DMS153 treated with DMSO at 0.1 percent for 48 hours (cell line): ENCODE results near the gene SHQ1.
A peak's percentile ranks its signal among the peaks of the same experiment; 100 is the strongest.
"Not testable (repeated sequence)": the region's sequence is repeated elsewhere in the genome, so short reads cannot be mapped to it uniquely, and the experiment has no call there.

Experiments
- DNase-seq: peaks from one replicate; lab custom pipeline; 2025; ENCODE audit not compliant: unreplicated experiment; lab: John Stamatoyannopoulos, UW

Gene SHQ1

DNA sequence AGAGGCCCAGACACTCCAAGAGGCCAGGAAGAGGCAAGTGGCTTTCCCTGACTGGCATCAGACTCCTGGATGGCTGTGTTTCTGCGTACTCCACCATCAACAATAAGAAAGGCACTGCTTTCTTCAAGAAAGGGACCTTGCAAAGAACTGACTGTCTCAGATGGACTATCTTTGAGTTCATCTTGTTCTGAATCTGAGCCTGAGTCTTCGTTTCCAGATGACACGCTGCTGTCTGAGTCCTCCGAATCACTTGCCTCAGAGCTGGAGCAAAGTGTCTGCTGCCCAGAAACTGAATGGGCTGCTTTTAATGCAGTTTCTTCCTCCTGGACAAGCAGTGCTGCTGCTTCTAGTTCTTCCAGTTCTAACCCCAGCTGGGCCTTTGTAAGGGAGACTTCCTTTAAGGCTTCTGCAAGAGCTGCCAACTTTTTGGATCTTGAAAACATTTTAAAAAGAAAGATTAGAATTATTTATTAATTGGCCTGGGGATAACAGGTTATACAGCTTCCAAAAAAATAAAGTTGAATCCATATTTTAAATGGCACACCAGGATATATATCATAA is 97.8 kb downstream of the SHQ1 start:
- DNase-seq, result no peak

DNA sequence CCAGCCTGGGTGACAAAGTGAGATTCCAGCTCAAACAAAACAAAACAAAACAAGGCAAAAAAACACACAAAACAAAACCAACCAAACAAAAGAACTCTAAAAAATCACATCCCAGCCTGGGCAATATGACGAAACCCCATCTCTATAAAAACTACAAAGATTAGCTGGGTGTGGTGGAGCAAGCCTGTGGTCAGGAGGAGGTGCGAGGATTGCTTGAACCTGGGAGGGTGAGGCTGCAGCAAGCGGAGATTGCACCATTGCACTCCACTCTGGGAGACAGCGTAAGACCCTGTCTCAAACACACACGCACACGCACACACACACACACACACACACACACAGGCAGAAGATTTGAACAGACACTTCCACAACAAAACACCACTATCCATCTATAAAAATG is 99.6 kb downstream of the SHQ1 start:
- DNase-seq, result no peak

DNA sequence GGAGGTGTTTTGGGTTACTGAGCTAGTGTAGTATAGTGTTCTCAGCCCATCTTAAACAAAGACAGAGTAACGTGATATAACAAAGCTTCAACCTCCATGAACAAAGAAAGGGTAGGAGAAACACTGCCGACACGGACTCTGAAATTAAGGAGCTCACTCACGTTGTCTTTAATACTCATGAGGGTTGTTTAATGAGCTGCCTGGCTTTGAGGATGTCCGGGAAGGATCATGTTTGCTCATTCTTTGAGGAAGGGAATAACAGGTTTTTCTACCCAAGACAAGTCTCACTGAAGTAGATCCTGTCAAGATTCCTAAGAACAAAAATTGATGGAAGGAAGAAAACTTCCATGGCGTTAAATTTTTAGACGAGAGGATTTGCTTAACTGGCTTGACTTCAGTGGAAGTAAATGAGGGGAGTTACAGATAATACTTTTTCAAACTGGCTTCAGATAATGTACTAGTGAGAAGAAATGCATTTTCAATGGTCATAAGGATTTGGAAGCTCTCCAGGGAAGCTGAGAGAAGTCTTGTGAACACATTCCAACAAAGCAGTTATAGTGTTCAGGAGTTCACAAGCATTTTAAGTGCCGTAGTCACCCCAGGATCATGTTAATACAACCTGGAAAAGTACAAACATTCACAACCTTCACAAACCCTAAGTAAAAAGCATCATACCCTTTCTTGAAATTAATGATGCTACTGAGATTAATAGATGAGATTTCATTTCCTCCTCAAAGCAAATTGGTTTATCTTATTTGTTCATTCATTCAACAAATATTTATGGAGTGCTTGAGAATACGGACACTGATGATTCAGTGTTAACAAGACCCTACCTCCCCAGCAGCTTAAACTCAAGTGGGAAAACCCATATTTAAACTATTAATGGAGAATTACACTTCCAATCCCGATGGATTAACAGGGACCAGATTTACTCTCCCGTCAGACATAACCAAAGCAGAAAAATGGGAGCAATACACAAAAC is 101.5 kb downstream of the SHQ1 start:
- DNase-seq, result no peak

DNA sequence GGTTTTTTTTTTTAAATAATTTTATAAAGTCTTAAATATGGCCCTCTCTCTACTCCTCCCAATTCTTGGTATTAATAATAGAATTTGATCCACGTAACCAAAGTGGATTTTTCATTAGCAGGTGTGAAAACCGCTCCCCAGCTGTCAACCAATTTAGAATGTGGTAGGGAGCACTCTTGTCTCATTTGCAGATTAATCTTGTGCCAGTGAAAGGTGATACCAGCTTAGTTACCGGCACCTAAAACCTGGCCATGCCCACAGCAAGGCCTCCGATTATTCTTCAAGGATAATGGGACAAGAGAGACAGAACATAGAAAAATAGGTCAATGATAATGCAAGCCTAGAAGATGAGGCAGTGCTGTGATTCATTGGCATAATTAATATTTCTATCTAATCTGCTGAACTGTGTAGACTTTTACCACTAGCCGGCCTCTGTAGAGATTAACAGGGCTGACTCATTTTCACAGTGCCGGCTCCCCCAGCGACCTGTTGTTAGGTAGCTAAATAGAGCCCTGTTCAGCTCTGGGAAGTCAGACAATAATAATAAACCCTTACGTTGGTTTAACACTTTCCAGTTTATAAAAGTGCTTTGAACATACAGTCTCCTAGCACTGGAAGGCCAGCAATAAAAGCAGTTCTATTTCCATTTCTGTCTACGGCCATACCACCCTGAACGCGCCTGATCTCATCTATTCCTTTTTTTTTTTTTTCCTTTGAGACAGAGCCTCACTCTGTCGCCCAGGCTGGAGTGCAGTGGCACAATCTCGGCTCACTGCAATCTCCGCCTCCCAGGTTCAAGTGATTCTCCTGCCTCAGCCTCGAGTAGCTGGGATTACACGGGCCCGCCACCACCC is 102.9 kb downstream of the SHQ1 start:
- DNase-seq, result no peak

DNA sequence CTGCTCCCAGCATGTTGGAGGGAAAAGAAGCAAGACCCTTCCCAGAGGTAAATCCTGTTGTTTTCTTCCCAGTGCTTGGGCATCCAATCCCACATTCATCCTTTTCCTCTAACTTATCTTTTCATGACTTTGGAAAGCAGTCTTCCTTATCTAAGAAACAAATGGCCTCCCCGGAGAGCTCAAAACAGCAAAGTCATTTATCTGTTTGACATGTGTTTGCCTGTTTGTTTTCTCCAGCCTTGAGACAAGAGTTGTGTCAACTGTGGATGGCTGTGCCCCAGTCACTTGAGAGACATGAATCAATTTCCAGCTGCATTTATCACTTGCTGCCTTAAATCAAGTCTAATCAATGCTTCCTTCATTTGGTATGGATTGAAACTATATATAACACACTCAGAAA is 103.9 kb downstream of the SHQ1 start:
- no peak for DNase-seq

DNA sequence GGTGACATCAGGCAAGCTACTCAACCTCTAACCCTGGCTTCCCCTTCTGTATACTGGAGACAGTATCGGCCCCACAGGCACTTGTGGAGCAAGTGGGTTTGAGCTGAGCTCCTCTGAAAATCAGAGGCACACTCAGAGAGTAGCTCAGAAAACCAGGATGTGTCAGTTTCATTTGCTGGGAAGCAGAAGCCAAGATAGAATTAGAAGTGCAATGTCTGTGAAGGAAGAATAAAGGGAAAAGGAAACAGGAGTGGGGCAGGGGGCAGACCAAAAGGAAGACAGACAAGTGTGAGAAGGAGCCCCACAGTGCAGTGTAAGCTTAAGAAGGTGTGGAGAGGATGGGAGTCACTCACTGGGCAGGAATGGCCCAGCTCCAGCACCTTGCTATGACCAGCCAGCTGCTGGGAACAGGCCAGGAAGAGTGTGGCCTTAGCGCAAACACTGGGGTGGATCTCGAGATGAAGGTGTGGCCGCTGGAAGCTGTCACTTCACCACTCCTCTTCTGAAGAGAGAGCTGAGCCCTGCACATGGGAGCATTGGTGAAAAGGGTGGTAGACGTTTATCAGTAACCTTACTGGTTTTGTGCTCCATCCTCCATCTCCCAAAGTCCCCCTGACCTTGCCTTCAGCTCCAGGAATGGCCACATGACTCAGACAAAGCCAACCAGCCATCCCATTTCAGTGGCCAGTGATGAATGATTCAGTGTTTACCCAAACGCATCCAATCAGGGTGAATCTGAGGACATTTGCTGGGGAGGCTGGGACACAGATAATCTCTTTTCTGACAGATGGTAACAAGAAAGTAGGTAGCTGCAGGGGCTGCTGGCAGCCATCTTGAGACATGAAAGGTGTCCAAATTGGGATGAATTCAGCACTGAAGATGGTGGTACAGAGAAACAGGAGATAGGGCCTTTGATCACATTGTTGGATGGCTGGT is 108.4 kb downstream of the SHQ1 start:
- DNase-seq, result no peak

DNA sequence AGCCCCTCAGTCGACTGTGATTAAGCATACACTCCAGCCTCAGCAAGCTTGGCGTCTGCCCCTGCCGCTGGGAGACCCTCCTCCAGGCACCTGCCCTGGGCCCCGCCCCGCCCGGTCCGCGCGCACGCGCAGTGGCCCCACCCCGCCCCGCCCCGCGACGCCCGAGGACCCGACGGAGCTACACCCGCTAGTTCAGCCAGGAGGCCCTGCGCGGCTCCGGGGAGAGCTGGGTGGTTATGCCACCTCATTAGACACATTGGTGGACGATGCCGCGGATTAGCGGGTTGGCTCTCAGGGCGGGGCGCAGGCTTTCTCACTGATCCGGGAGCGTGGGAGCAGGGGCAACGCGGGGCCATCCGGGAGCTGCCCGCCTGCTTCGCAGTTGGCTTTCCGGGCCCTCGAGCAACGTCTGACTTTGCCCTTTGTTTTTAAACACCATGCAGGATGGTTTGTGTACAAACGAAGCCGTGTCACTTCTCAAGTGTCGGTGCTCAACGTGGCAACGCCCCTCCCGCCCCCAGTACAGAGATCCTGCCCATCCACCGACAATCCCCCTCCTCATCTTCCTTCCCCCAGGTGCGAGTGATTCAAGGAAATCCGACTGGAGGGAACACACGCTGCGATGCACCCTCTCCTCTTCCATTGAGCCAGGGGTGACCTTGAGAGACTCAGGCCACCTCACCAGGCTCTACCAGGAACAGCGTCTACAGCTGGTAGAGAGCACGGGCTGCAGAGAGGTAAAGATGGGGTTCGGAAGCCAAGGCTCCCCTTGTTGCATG is 109.3 kb downstream of the SHQ1 start:
- DNase-seq, result peak; percentile 25

DNA sequence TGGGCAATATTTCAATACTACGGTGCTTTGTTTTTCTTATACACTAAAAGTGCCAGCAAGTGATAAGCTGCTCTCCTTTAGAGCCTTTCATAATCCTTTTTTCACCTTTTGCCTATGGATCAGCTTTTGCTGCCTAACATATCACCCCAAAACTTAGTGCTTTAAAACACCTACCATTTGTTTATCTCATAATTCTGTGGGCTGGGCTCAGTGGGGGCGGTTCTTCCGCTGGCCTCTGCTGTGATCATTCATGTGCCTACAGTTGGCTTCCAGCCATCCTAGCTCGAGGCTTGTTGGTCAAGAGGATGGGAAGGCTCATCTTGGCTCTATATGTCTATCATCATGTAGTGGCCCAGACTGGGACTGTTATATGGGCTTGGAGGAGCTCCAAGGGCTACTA is 113.2 kb downstream of the SHQ1 start:
- DNase-seq, result not testable (repeated sequence)

DNA sequence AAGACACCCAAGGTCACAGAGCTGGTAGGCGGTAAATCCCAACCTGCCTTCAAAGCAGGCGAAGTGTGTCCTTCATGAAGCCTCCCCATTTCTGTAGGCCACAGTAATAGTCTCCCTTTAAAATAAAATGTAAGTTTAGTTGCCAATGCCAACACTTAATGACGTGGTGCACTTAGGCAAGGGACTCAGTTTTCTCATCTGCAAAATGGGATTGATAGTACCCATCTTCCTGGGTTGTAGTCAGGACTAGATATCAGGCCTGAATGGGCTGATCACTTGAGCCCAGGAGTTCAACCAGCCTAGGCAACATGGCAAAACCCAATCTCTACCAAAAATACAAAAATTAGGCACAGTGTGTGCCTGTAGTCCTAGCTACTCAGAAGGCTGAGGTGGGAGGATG is 114.6 kb downstream of the SHQ1 start:
- DNase-seq, result no peak

DNA sequence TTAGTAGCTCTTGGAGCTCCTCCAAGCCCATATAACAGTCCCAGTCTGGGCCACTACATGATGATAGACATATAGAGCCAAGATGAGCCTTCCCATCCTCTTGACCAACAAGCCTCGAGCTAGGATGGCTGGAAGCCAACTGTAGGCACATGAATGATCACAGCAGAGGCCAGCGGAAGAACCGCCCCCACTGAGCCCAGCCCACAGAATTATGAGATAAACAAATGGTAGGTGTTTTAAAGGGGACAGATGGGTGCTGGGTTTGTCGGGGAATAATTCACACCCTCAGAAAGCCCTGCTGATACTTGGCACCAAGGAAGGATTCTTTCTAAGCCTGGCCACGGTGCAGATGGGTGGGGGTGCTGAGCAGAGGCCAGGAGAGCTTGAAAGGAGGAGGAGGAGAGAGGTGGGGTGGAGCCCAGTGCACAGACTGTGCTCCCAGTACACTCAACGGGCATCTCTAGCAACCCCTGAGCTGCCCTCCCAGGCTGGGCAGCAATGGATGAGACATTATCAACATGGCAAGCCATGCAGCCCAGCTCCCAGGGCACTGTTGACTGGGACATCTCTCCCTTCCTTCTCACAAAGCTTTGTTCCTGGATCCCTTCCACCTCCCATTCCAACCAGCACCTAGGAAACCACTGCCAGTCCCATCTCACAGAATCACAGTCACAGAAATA is 115.4 kb downstream of the SHQ1 start:
- not testable (repeated sequence) for DNase-seq

DNA sequence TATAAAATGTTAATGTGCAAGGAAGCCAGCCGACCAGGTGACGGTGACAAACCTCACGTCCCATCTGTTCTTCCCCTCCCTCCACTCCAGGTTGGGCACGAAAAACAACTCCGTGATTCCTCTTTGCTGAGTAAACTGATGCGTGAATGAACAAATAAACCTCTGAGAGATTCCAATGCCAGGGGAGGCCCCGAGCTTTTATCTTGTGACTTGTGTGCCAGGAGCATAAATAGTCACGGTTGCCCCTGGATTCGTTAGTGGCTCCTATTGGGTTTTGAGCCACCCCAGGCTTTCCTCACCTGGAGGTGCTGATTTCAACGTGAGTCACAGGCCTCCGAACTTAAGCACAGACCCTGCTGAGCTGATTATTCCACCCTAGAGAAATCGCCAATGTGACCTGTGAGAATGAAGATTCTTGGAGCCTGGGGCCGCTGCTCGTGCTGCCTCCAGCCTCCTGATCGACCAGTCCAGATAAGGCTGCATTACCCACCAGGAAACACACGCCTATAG is 119.2 kb downstream of the SHQ1 start:
- DNase-seq, result no peak

DNA sequence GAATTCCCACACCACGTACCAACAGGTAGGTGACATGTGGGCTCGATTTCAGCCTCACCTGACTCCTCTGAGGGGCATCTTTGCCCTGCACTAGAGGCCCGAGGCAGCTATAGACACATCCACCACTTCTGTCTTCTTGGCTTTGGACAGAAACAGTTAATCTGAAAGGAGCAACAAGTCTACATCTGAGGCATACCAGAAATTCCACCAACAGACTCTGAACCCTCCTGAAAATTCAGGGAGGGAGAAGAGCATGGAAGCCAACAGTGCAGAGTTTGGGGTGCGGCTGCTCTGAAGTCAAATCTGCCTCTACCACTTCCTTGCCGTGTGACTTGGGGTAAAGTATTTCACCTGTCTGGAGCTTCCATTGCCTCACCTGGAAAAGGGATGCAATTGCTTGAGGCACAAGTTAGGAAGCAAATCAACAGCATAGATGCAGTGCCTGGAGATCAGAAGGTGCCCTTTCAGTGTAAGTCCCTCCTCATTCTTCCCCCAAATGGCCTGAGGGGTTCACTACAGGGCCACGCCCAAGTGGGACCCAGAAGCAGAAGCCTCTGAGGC is 119.8 kb downstream of the SHQ1 start:
- DNase-seq, result no peak

DNA sequence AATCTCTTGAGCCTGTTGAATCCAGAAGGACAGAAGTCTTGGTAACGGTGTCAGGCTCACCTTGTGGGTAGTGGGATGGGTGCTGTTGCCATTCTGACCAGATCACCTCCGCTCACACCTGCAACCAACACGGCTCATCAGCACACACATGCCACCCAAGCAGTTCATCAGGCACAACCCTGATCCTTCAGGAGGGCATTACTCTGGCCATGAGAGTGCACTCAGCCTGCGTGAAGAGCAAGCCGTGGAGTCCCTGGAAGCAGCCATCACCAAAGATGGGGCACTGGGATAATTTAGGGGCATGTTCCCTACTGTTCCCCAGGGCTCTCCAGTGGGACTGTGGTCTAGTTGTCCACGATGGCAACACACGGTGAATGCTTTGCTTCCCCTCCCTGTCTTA is 120.5 kb downstream of the SHQ1 start:
- DNase-seq, result no peak

DNA sequence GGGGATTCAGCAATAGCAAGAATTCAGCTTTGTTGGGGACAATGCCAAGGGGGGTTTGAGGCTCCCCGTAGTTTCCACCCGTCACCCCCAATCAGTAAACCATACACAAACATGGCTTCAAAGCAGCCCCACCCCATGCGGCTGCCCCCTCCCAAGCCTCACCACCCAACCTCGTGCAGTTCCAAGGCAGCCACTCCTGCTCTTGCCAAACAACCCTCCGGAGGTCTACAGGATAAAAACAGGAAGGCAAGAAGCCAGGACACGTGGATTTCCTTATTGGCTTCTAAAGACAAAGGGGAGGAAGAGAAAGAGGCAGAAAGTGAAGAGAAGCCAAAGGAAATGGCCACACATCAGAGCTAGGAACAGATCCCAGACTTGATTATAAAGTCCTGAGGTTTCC is 121.1 kb downstream of the SHQ1 start:
- no peak for DNase-seq

DNA sequence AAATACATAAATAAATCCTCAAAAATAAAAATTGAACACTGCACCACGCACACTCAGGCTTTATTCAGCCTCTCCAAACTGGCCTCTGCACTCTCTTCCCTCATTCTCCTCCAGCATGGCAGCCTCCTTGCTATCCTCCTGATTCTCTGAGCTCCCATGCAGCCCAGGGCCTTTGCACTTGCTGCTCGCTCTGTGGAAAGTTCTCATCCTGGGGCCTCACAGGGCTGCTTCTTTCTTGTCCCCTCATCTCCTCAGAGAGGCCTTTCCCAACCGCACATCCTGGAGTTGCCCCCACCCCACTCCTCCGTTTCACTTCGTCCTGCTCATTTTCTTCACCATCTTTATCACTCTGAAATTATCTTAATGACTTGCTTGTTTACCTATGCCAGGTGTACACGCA is 123.0 kb downstream of the SHQ1 start:
- no peak for DNase-seq

DNA sequence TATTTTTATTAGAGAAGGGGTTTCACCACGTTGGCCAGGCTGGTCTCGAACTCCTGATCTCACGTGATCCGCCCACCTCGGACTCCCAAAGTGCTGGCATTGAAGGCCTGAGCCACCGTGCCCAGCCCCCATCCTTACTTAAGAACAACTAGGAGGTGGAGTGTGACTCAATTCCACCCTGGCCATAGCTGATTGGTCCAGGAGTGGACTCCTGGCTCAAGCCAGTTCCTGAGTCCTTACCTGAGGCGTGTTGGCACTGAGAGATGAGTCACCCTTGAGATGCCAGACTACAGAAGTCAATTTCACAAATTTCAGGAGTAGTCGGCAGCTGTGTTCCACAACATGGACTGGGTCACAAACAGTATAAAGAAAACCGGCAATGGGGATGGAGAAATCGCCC is 124.2 kb downstream of the SHQ1 start:
- DNase-seq, result no peak

DNA sequence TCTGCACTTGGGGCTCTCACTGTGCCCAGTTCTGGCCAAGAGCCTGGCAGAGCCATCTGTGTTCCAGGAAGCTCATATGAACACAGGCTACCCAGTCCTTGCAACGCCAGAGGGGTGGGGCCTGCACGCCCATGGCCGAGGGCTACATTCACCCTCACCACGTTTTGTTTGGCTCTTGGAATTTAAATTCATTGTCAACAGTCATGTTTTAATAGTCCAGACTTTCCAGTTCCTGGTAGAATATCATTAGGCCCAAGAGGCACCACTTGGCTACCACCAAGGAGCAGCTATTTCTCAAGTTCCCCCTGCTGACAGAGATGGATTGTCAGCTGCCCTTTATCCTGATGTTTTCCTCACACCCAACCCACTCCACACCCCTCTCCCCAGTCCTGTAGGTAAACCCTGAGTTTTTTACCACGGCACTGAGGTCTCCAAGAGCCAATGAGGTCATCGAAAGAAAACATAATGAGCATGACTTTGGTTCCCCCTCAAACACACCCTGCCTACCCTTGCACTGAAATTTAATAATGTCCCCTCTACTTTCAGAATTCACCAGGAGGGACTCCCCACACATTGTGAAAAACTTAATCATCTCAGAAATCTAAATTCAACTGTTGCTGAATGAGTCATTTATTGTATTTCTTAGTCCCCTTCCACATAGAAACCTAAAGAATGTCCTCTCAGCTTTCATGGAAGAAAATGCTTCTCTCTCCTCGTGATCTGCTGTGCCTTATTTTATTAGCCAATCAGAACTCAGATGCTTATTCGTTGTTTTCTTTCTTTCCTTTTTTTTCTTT is 125.1 kb downstream of the SHQ1 start:
- DNase-seq, result no peak
